Measurements from ENCODE around the gene STAB1. TPM values are rescaled to one million over a fixed set of nuclear protein-coding genes. Genes with fewer than 3 reads are reported as not detected.

STAB1 gene
- total RNA-seq, 2 donors from 2014 or later, result 46.5 to 62.6 TPM

DNA sequence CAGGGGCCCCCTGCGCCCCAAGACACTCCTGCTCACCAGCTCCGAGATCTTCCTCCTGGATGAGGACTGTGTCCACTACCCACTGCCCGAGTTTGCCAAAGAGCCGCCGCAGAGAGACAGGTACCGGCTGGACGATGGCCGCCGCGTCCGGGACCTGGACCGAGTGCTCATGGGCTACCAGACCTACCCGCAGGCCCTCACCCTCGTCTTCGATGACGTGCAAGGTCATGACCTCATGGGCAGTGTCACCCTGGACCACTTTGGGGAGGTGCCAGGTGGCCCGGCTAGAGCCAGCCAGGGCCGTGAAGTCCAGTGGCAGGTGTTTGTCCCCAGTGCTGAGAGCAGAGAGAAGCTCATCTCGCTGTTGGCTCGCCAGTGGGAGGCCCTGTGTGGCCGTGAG, 3.1 kb upstream of the STAB1 start:
- H3K4me1 ChIP-seq, result peaks cover 0 to 71% of the 10 kb centered on the region in 2 donors
- H3K27ac ChIP-seq, result no peak overlapping the region

DNA sequence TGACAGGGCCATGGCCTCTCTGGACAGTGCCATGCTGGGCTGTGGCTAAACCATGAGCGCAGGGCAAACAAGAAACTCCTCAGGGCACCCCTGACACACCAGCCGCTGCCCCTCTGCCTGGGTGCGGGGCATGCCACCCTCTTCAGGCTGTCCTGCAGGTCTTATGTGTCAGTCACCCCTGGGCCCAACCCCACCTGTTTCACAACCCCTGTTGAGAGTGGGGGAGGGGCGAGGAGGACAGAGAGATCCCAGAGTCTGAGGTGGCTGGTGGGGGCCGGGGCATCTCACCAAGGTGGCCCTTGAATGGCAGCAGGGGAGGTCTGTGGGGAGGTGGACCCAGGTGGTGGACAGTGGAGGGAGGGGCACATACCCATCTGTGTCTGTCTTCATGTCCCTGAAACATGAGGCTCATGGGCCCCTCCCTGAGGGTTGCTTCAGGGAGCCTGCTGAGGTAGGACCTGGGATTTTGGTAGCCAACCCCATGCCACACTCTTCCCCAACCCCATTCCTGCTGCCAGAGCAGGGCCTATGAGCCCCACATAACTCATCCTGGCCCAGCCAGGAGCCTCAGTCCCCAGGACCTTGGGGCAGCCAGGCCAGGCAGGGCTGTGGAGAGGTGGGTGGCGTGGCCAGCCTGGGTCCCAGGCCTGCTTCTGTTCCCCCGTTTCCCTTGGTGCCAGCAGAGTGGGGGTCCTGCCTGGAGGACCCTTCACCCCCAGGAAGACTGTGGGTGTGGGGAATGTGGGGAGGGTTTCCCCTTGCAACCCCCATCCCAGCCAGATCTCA, 1.7 kb upstream of the STAB1 start:
- Histone ChIP-seq H3K4me1 (peaks cover 0 to 71% of the 10 kb centered on the region in 2 donors), H3K36me3 (peaks cover 49% of the 10 kb centered on the region), H3K27ac (no peak overlapping the region), H3K9me3 (no peaks in the 10 kb centered on the region), H3K4me3 (no peak overlapping the region), H3K27me3 (no peaks in the 10 kb centered on the region)
- no peak for DNase-seq (ENCODE audit: low spot score)
- TF ChIP-seq, protein P1, sequence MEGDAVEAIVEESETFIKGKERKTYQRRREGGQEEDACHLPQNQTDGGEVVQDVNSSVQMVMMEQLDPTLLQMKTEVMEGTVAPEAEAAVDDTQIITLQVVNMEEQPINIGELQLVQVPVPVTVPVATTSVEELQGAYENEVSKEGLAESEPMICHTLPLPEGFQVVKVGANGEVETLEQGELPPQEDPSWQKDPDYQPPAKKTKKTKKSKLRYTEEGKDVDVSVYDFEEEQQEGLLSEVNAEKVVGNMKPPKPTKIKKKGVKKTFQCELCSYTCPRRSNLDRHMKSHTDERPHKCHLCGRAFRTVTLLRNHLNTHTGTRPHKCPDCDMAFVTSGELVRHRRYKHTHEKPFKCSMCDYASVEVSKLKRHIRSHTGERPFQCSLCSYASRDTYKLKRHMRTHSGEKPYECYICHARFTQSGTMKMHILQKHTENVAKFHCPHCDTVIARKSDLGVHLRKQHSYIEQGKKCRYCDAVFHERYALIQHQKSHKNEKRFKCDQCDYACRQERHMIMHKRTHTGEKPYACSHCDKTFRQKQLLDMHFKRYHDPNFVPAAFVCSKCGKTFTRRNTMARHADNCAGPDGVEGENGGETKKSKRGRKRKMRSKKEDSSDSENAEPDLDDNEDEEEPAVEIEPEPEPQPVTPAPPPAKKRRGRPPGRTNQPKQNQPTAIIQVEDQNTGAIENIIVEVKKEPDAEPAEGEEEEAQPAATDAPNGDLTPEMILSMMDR (IDR thresholded peaks at IDR 0.05), result no peak

More for the DNA sequence above, 3.1 kb upstream of the STAB1 start:
- no peaks in the 10 kb centered on the region for H3K9me3 ChIP-seq
- H3K27me3 ChIP-seq, result no peaks in the 10 kb centered on the region
- TF ChIP-seq, protein P1 (IDR thresholded peaks at IDR 0.05), result no peak
- no peak overlapping the region for H3K4me3 ChIP-seq
- no peak for DNase-seq (ENCODE audit: low spot score)
- H3K36me3 ChIP-seq, result peaks cover 61% of the 10 kb centered on the region

DNA sequence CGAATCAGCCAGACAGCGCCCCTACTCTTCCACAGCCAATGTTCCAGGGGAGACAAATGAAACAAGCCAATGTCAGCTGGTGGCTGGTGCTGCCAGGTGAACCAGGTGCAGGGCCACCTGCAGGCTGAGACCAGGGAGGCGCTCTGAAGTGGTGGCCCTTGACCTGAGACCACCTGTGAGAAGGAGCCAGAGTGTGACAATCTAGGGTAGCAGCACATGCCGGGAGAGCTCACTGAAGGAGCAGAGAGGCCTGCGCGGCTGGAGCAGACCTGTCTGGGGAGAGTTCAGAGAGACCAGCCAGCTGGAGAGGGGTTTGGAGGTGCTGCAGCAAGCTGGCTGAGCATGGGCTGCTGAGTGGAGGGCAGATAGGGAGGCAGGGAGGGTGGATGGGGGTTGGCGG, 693 bp upstream of the STAB1 start:
- Histone ChIP-seq H3K9me3 (no peaks in the 10 kb centered on the region), H3K4me3 (no peak overlapping the region), H3K36me3 (peaks cover 39% of the 10 kb centered on the region), H3K27ac (peak overlapping the region; percentile 63 to 69), H3K4me1 (peaks cover 0 to 66% of the 10 kb centered on the region in 2 donors), H3K27me3 (no peaks in the 10 kb centered on the region)
- no peak for DNase-seq (ENCODE audit: low spot score)
- TF ChIP-seq, protein P1 (IDR thresholded peaks at IDR 0.05), result no peak

DNA sequence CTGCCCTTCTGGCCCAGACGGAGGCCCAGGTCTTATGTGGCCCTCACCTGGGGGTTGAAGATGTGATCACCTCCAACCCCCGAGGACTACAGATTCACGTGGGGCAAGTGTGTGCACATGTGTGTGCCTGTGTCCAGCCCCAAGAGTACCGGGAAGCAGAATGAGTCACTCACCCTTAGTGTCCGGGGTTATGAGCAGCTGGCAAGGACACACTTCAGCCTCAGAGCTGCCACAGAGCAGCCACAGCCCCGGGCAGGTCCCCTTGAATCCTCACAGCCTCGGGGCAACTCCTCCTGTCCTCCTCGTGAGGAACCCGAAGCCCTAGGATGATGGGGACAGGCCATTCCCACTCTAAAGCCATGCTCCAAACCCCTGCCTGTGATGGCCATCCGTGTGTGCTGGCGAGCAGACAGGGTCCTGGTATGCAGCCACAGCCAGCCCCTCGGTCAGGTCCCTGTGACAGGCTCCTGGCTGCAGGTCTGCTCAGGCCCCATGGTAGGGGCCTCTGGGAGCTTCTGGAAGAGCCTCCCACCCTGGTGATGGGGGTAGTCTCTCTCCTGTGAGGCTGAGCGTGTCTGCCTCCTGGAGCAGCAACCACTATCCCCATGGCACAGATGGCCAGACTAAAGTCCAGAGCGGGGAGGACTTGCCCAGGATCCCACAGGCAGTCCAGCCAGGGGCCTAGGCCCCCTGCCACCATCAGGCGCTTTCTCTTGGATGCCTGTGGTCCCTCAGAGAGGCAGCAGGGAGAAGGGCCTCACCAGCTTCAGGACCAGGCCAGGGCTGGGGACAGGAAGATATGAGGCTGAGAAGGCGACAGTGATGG, 852 bp downstream of the STAB1 start:
- Histone ChIP-seq H3K27me3 (no peaks in the 10 kb centered on the region), H3K9me3 (no peaks in the 10 kb centered on the region), H3K36me3 (peaks cover 23% of the 10 kb centered on the region), H3K4me1 (peaks cover 0 to 53% of the 10 kb centered on the region in 2 donors), H3K27ac (peak overlapping the region; percentile 63 to 69), H3K4me3 (peak overlapping the region; percentile 23 to 49)
- peak; percentile 81 for DNase-seq (ENCODE audit: low spot score)
- TF ChIP-seq, protein P1 (IDR thresholded peaks at IDR 0.05), result no peak

DNA sequence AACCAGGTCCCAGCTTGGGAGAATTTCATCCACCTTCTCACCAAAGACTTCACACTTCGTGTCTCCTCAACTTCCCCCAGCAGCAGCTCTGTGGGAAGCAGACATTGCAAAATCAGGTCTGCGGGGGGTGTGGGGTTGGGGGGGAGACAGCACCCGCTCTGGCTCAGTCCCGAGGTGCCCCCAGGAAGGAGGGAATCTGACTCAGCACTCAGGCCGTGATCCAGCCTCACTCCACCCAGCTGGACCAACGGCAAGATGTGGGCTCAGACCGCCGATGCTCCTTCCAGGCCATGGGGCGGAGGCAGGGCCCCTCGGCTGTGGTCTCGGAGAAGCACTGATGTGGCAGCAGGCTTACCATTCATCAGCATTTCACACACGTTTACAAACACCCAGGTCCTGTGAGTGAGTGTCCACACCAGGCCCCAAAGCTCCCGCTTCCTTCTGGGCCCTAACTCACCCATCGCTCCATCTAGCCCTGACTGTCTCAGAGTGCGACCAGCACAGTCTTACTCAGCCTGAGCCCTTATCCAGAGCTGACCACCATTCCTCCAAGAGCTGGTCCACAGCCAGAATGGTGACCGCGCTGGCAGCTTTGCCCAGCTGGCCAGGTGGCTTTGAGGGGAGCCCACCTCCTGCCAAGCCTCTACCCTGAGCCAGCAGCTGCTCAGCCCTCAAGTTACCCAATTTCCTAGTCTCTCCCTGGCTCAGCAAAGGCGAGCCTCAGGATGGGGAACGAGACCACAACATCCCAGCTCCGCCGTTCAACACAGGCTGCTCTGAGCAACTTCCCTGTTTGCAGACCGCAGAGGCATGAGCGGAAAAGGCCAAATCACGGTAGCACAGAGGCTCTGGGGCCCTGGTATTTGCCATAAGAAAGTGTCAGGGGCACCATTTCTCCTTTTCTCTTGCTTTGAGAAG, 3.3 kb downstream of the STAB1 start:
- Histone ChIP-seq H3K36me3 (no peaks in the 10 kb centered on the region), H3K4me3 (no peak overlapping the region), H3K27me3 (no peaks in the 10 kb centered on the region), H3K4me1 (peaks cover 0 to 32% of the 10 kb centered on the region in 2 donors), H3K9me3 (no peaks in the 10 kb centered on the region), H3K27ac (no peak overlapping the region)
- TF ChIP-seq, protein P1 (IDR thresholded peaks at IDR 0.05), result no peak
- peak; percentile 75 for DNase-seq (ENCODE audit: low spot score)

All from right atrium auricular region (tissue), 2 donors.